MM.1S (cell line): ENCODE results near the gene APOBEC3A.

ENCODE experiments used
- EZH2phosphoT487 ChIP-seq: fragments of 300-600 bp; sonication (generic); IDR thresholded peaks from 2 replicates; pipeline ENCODE4 v1.6.1; 2018; ENCODE audit warnings: antibody characterized with exemption, low read length
- TF ChIP-seq, protein P1 (sequence below): fragments of 300-600 bp; sonication (generic); IDR thresholded peaks from 2 replicates; pipeline ENCODE4 v1.5.1; 2016; ENCODE audit warnings: antibody characterized with exemption, low read length, mixed read lengths

GRCh38 chr22:38951734-38952133 is 5.7 kb upstream of the APOBEC3A start:
- TF ChIP-seq, protein P1, sequence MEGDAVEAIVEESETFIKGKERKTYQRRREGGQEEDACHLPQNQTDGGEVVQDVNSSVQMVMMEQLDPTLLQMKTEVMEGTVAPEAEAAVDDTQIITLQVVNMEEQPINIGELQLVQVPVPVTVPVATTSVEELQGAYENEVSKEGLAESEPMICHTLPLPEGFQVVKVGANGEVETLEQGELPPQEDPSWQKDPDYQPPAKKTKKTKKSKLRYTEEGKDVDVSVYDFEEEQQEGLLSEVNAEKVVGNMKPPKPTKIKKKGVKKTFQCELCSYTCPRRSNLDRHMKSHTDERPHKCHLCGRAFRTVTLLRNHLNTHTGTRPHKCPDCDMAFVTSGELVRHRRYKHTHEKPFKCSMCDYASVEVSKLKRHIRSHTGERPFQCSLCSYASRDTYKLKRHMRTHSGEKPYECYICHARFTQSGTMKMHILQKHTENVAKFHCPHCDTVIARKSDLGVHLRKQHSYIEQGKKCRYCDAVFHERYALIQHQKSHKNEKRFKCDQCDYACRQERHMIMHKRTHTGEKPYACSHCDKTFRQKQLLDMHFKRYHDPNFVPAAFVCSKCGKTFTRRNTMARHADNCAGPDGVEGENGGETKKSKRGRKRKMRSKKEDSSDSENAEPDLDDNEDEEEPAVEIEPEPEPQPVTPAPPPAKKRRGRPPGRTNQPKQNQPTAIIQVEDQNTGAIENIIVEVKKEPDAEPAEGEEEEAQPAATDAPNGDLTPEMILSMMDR, result no peak
- no peak for TF ChIP-seq EZH2phosphoT487
